HG03521 (cell line): Measurements from ENCODE around the gene KREMEN1.
"Not testable (repeated sequence)": the region's sequence is repeated elsewhere in the genome, so short reads cannot be mapped to it uniquely, and the experiment has no call there.

Source experiments
- ATAC-seq: cut with Tn5 transposase; IDR thresholded peaks from one replicate; pipeline ENCODE4 v1.9.1; 2021; ENCODE audit warnings: mild to moderate bottlenecking, moderate library complexity; ENCODE audit not compliant: unreplicated experiment

Gene KREMEN1

DNA sequence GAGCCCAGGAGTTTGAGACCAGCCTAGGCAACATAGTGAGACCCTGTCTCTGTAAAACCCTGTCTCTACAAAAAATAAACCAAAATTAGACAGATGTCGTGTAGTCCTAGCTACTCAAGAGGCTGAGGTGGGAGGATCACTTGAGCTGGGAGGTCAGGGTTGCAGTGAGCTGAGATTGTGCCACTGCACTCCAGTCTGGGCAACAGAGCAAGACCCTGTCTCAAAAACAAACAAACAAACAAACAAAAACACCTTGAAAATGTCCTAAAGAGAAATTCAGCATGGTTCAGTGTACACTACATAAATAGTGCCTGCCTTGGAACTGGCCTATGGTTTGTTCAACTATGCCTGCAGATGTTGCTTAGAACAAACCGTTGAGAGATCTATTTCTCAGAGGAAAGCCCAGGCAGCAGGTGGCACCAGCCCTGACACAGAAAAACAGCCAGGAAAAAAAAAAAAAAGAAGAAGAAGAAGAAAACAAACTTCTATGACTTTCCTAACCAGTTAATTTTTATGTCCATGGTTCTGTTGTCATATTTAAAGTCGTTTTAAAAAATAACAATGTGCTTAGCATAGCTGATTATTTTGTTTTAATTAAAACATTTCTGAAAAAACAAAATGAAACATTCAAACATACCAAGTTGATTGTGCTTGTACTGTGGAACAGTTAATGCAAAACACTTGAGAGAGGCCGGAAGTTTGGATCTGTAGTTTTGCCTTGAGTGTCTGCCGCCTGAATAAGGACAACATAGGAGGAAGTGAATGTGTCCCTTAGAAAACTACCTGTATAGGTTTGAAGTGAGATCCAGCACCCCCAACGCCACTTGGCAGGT lies 5.4 kb downstream of the KREMEN1 start:
- ATAC-seq = no peak

DNA sequence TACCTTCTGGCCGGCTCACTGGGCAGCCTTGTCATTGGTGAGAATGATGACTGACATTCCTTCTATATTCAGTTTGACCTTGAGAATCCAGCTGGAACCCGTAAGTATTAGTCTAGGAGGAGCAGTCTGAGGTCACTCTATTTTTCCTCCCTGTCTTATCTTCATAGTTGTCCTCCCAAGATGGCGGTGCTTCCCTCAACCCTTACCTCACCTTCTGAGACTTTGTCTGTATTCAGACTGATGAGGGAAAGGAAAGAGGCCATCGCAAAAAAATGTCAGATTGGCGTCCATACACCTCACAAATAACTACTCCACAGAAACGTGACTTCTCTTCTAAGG lies 6.0 kb downstream of the KREMEN1 start:
- ATAC-seq = no peak

DNA sequence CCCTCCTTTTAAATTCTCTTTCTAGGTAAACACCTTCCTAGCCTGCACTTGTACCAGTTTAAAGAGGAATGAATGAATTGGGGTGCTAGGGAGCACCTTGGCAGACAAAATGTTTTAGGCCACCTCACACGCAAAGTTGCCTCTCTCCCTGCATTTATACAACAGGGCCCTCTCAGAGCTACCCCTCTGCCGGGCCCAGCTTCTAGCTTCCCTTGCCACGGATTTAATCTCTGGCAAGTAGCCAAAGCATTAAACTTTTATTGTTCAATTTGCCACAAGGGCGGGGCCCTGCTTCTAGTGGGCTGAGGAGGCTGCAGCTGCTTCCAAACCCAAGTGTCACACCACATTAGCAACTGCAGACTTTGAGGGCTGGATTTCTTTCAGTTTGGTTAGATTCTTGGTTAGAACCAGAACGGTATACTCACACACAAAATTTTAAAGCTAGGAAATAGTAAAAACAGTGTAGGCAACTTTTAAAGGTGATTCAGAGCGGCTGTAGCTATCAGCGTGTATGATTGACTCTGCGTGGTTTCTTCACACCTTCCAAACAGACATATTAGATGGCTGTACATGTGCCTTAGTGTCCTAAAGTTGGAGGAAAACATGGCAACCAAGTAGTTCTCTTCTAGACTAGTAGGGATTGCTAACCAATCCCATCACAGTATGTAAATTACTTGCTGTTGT lies 6.5 kb downstream of the KREMEN1 start:
- ATAC-seq = no peak

DNA sequence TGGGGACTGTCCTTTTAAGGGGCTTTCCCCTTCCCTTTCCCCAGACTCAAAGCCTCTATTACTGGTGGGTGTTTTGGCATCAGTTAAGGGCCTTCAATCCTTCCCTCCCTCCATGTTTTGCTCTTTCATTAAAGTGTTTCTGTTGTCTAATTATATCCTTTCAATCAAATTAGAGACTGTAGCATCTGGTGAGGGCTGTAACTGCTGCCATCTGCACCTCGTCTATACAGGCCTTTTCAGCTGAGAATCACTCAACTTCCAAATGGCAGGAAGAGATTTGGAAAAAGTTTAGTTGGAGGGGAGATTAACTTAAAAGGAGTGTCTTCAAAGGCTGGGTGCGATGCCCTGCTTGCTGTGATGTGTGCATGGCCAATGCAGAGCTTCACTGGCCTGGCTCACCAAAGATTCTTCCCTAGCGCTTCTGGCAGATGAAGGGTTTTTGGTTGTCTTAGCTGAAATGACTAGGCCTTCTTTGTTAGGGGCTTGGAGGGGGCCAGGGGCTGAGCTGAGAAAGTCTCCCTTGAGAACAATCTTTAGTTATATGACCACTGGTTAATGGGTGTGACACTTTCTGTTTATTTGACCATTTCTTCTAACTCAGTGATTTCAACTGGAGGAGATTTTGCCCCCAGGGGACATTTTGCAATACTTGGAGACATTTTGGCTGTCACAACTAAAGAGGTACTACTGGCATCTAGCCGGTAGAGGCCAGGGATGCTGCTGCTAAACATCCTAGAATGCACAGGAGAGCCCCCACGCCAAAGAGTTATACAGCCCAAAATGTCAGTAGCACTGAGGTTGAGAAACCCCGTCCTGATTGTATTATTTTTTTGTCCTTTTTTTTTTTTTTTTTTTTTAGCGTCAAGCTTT lies 7.5 kb downstream of the KREMEN1 start:
- no peak for ATAC-seq

DNA sequence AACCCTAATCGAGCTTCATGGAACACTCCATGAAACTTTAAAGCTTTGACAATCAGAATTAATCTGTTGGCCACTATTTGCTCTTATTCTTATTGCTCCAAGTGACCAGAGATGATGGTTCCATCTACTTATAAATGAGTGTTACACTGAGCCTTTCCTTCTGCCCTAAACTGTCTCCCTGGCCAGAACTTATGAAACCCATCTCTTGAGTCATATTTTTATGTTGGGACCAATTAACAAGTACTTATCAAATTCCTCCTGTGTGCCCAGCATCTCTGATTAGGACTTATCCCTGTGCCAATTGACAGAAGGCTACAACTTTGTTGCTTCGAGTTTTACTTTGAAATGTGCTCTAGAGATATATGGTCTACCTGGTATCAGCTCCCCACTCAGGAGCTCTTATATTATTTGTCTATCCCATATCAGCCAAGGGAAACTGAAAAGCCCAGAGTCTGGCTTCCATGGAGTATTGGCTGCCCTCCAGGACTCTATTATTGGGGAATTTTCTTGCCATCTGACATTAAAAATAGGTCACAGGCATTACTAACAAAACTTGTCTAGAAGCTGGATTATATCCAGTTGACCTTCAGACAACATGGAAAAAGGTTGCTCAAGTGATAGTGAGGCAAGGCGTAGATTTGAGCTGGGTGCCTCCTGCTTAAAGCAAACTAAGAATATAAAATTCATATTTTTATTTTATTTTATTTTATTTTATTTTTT lies 8.8 kb downstream of the KREMEN1 start:
- no peak for ATAC-seq

DNA sequence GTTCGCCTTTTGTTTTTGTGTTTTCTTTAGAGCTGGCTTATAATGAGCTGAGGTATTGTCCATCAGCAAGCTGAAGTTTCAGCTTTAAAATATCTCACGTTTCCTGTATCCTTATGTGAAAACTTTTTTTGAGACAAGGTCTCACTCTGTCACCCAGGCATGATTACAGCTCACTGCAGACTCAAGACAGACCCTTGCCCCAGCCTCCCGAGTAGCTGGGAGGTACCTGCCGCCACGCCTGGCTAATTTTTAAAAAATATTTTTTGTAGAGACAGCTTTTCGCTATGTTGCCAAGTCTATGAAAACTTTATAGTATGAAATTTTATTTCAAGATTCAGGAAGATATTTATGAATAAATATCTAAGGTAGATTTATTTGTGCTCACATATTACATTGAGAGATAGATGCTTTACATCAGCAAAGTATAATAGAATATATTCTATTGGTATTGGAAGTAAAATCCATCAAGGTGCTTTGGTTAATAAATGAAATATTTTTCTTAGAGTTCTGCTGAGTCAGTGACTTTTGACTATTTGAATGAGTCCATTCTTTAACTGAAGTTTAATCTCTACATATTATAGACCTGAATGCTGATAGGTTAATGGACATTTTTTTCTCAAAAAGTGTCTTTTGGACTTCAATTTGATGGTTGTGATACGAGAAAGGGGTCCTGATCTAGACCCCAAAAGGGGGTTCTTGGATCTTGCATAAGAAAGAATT lies 10.2 kb downstream of the KREMEN1 start:
- ATAC-seq = no peak

DNA sequence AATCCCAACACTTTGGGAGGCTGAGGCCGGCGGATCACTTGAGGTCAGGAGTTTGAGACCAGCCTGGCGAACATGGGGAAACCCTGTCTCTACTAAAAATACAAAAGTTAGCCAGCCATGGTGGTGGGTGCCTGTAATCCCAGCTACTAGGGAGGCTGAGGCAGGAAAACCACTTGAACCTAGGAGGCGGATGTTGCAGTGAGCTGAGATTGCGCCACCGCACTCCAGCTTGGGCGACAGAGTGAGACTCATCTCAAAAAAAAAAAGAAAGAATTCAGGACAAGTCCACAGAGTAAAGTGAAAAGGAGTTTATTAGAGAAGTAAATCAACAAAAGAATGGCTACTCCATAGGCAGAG lies 10.7 kb downstream of the KREMEN1 start:
- not testable (repeated sequence) for ATAC-seq

DNA sequence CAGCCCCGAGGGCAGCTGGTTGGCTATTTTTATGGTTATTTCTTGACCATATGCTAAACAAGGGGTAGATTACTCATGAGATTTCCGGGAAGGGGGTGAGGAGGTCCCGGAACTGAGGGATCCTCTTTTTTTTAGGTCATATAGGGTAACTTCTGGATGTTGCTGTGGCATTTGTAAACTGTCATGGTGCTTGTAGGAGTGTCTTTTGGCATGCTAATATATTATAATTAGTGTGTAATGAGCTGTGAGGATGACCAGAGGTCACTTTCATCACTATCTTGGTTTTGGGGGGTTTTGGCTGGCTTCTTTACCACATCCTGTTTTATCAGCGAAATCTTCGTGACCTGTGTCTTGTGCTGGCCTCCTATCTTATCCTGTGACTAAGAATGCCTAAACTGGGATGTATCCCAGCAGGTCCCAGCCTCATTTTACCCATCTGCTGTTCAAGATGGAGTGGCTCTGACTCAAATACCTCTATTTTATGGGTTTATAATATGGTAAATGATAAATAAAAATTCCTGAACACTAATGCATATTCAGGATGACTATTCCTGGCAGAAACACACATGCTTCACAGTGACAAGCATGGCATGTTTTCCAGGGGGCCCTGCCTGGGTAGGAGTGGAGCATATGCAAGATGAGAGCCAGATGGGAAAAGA lies 11.2 kb downstream of the KREMEN1 start:
- ATAC-seq = no peak

DNA sequence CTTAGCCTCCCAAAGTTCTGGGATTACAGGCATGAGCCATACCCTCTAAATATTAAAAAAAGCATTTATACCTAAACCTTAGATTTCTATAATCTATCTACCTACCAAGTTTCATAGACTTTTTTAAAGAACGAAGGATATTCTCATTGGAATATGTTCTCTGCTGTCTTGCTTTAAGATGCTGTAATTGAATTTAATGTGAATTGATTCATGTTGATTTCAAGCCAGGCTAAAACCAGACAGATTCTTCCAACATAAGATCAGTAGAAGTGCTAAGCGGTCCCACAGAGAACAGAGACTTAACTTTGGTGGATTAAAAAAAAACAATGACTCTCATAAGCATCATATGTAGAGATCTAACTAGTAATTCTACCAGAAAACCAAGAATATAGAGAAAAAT lies 14.2 kb downstream of the KREMEN1 start:
- no peak for ATAC-seq

DNA sequence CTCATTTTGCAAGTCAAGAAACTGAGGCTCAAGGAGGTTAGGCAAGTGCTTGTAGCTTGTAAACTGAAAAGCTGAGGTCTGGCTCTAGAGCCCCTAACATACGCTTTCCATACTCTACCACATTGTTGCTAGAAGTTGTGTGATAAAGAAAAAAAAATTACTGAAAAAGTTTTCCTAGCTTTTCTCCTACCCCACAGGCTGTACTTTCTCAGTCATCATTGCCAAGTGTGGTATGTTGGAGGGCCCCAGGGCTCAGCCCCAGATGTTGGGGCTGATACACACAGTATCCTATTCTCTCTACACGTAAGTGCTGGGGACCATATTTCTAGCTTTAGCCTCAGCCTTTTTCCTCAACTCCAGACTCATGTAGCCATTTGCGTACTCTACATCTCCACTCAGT lies 16.0 kb downstream of the KREMEN1 start:
- ATAC-seq = no peak

DNA sequence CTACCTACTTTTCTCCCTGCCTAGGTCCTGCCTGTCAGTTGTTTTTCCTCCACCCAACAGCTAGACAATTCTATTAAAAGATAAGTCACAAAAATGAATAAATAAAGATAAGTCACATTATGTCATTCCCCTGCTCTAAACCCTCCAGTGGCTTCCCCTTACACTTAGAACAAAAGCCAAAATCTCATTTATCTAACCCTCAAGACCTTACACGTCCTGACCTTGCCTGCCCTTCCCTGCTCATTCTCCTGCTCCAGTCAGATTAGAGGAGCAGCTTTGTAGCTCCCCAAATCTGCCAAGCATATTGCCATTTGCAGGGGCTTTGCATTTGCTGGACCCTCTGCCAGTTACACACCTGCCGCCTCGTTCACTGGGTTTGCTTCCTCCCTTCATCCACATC lies 16.7 kb downstream of the KREMEN1 start:
- no peak for ATAC-seq

DNA sequence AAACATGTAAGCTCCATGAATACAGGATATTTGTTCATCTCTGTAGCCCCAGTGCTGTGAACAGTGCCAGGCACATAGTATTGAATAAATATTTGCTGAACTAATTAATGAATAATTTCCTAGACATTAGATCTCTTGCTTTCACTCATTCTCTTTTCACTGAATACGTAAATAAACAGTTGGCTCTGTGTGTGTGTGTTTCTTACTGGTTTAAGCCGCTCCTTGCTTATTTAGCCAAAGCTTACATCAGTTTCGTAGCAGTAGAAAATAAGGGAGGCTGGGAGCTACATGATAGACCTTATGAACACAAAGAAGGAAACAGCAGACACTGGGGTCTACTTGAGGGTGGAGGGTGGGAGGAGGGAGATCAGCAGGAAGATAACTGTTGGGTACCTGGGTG lies 17.2 kb downstream of the KREMEN1 start:
- ATAC-seq = no peak

DNA sequence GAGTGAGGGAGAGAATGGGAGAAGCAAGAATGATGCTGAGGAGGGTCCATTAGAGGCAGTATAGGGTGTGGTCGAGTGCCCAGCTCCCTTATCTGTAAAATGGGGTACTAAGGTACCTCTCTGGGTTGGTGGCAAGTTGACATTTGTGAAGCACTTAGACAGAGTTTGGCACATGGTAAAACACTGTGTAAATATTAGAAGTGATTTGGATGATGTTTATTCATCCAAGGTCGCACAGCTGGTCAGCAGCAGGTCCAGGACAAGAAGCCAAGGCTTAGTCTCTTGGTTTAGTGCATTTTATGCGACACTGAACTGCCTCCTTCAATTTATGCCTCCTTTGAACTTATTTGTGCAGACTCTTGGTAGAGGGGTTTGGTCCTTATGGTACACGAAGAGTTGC lies 19.4 kb downstream of the KREMEN1 start:
- no peak for ATAC-seq

DNA sequence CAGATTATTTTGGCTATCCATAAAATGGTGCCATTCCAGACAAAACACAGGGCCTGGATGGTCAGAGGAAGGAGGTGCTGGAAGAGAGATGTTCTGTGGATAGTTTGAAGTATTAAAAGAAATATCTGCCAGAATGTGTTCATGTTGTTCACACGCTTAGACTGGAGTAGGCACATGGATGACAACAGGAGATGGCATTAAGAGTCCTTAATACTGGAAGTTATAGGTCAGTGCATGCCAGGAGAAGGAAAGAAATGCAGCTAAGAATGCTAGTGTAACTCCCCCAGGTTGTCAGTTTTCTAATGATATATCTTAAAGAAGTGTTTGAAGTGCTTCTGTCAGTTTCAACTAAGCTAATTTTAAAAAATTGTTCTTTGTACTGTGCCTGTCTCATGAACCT lies 20.2 kb downstream of the KREMEN1 start:
- no peak for ATAC-seq

DNA sequence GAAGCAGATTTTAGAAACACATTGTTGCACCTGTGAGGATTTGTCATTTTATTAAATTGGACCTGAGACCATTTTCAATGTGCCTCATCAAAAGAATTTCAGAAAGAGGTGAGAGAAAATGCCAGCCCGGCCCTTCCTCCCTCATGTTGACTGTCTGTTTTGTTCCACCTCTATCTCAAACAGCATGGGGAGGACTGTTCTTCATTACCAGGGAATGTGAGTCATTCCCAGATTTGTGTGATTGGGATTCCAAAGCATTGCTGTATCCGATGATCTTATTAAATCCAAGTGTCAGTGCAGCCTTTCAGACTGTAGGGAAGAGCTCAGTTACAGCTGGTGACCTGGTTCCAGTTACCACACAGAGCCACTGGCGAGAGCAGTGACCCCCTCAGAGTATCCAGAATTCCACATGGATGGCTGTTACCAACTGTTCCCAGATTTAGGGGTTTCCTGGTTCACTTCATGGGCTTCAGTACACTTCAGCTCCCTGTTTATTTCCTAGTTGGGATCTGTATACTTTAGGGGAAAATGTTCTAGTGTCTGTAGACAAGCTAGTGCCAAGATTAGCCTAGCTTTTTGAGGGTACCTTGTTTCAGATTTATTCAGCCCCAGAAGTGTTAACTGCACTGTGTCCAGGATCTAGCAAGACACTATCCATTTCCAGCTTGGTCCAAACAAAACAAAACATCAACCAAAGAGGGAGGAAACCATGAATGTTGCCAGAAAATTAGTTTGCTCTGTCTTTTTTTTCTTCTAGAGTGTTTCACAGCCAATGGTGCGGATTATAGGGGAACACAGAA lies 20.9 kb downstream of the KREMEN1 start:
- ATAC-seq = no peak

DNA sequence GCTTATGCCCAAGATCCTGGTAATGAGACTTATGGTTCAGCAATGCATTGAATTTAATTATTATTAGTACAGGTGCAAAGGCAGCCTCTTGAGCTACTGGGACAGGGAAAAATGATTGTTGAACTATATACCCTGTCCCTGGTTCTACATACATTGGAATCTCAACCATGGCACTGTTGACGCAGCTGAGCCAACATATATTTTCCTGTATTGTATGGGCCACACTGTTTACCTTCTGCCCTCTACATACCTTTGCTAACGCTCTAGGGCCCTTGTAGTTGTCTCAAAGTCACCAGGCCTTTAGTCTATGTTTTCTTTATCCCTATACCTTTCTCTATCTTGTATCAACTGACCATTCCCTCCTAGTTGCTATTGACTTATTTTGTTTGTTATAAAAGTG lies 22.6 kb downstream of the KREMEN1 start:
- no peak for ATAC-seq

DNA sequence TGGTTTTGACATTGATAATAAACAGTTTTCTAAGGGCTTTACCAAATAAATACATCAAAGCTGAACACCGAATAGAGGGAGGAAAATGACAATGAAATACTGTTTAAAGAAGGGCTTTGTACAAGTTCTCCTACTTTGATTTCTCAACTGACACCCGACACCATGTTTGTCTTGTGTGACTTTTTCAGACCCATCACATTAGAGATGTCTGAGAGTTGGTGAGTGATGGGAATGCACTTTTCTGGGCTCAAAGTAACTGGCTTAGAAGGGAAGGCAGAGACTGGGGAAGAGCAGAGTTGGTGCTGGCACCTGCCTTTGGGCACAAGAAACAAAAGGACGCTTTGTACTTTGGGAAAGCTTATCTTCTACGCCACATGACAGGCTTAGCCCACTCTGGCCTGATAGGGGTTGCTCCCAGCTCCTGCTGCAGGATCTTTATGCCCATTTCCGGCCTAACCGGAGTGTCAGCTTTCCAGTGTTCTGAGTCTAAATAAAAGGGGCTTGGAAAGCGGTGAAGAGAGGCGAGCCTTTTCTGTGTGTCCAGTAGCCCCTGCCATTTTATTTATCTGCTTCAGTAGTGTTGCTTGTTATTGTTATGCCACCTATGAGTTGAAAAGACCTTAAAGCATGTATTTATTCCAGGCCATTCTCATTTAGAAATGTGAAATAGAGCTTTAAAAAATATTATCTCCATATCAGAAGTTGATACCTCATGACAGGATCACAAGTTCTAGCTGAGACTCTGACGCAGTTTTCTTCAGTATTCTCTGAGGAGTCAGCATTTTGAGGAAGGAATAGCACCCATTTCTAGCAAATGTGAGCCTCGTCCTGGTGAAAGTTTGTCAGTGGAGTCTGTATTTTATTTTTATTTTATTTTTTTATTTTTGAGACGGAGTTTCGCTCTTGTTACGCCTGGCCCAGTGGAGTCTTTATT lies 24.2 kb downstream of the KREMEN1 start:
- no peak for ATAC-seq

DNA sequence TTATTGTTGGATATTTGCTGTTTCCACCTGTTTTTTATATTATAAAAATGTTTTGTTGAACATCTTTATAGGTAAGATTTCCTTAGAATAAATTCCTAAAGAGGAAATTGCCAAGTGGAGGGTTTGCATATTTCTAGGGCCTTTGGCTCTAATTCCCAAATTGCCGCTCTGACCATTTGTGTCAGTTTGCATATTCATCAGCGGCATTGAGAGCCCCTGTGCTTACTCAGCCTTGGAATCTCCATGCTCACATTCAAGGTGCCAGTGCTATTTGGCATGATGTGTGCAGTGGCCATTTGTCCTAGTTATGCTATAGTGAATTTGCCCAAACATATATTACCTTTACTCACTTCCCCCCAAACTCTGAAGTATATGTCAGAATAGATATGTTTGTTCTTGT lies 25.5 kb downstream of the KREMEN1 start:
- ATAC-seq = no peak
